Upper lobe of left lung (tissue), 4 donors: ENCODE data around the gene CST7.

Source experiments
- CTCF ChIP-seq, 6 experiments: fragments of 450-650 bp in 4 of 6; fragments of 200-600 bp in 2 of 6; sonication (generic) in 2 of 6; IDR thresholded peaks; one replicate each; pipeline ENCODE4 v1.5.1; 2016 to 2019; ENCODE audit warnings: antibody characterized with exemption in 6 of 6
- EP300 ChIP-seq, 4 donors: sonication (generic); formaldehyde crosslinking; IDR thresholded peaks; one replicate each; pipeline ENCODE4 v1.5.1; 2017; ENCODE audit warnings: antibody characterized with exemption in 4 of 4, control low read depth in 2 of 4
- POLR2A ChIP-seq, 4 donors: fragments of 450-650 bp; IDR thresholded peaks; one replicate each; pipeline ENCODE4 v1.5.1; 2016 to 2017; ENCODE audit warnings: antibody characterized with exemption in 4 of 4, mild to moderate bottlenecking in 2 of 4

- no peak for TF ChIP-seq CTCF (IDR thresholded peaks at IDR 0.05)
- no peak for TF ChIP-seq POLR2A (IDR thresholded peaks at IDR 0.05)
- no peak for TF ChIP-seq EP300 (IDR thresholded peaks at IDR 0.05)
Measured at GRCh38 chr20:24913076-24913628, 35.9 kb upstream of the CST7 start.
